Measurements from ENCODE around the gene CFAP74.

DNA sequence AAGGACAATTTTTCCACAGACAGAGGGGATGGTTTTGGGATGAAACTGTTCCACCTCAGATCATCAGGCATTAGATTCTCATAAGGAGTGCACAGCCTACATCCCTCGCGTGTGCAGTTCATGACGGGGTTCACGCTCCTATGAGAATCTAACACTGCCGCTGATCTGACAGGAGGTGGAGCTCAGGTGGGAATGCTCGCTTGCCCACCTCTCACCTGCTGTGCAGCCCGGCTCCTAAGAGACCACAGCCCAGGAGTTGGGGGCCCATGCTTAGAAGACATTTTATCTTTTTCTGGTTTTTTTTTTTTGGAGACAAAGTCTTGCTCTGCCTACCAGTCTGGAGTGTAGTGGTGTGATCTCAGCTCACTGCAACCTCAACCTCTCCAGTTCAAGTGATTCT lies 128.7 kb downstream of the CFAP74 start:
- TF ChIP-seq ZNF274 (CRISPR knock-in tag; IDR thresholded peaks at IDR 0.05): no peak
- no peak for TF ChIP-seq ZFAT (CRISPR knock-in tag; conservative IDR thresholded peaks at IDR 0.05)
- TF ChIP-seq, protein P1, sequence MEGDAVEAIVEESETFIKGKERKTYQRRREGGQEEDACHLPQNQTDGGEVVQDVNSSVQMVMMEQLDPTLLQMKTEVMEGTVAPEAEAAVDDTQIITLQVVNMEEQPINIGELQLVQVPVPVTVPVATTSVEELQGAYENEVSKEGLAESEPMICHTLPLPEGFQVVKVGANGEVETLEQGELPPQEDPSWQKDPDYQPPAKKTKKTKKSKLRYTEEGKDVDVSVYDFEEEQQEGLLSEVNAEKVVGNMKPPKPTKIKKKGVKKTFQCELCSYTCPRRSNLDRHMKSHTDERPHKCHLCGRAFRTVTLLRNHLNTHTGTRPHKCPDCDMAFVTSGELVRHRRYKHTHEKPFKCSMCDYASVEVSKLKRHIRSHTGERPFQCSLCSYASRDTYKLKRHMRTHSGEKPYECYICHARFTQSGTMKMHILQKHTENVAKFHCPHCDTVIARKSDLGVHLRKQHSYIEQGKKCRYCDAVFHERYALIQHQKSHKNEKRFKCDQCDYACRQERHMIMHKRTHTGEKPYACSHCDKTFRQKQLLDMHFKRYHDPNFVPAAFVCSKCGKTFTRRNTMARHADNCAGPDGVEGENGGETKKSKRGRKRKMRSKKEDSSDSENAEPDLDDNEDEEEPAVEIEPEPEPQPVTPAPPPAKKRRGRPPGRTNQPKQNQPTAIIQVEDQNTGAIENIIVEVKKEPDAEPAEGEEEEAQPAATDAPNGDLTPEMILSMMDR (CRISPR knock-in tag; IDR thresholded peaks at IDR 0.05): no peak
- no peak for TF ChIP-seq MAZ (IDR thresholded peaks at IDR 0.05; ENCODE audit: borderline replicate concordance, low read depth, low read length)
- no peak for TF ChIP-seq MAZ (CRISPR knock-in tag; IDR thresholded peaks at IDR 0.05; ENCODE audit: low read depth)
- no peak for TF ChIP-seq EZH2 (conservative IDR thresholded peaks at IDR 0.05; ENCODE audit: low read depth, low read length)
- TF ChIP-seq FOSL2 (CRISPR knock-in tag; IDR thresholded peaks at IDR 0.05): no peak
- no peak for TF ChIP-seq TP53 (CRISPR knock-in tag; conservative IDR thresholded peaks at IDR 0.05)
- TF ChIP-seq SMAD3 (CRISPR knock-in tag; IDR thresholded peaks at IDR 0.05): no peak
- no peak for TF ChIP-seq MAX (IDR thresholded peaks at IDR 0.05)
- TF ChIP-seq, protein P2, sequence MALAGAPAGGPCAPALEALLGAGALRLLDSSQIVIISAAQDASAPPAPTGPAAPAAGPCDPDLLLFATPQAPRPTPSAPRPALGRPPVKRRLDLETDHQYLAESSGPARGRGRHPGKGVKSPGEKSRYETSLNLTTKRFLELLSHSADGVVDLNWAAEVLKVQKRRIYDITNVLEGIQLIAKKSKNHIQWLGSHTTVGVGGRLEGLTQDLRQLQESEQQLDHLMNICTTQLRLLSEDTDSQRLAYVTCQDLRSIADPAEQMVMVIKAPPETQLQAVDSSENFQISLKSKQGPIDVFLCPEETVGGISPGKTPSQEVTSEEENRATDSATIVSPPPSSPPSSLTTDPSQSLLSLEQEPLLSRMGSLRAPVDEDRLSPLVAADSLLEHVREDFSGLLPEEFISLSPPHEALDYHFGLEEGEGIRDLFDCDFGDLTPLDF (CRISPR knock-in tag; IDR thresholded peaks at IDR 0.05): no peak
- no peak for TF ChIP-seq NONO (IDR thresholded peaks at IDR 0.05)
- TF ChIP-seq NONO (CRISPR knock-in tag; conservative IDR thresholded peaks at IDR 0.05): no peak

Data from HepG2 (cell line).